SIG-M5 treated with dmso at 0.1 percent for 504 hours (cell line): Measurements from ENCODE around the gene VPS37C.
"Not testable (repeated sequence)": the region's sequence is repeated elsewhere in the genome, so short reads cannot be mapped to it uniquely, and the experiment has no call there.

Experiments used
- DNase-seq: peaks from one replicate; lab custom pipeline; 2025; ENCODE audit not compliant: unreplicated experiment; lab: John Stamatoyannopoulos, UW

VPS37C gene

GRCh38 chr11:61102667-61103571 lies 58.3 kb downstream of the VPS37C start:
- no peak for DNase-seq

DNA sequence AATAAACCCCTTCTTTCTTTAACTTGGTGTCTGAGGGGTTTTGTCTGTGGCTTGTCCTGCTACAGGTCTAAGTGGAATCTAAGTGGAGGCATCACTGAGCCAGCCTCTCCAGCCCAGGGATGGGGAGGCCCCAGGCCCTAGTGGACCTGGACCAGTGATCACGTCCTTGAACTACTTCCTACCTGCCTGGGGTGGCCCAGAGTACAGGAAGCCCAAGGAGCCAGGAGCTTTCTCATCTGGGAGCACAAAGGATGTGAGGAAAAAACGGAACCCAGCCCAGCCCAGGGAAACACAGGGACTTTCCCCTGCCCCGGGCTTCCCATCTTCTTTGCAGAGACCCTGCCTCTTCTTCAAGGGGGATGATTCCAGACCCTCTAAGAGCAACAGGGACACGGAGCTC lies 62.4 kb downstream of the VPS37C start:
- DNase-seq = no peak

- DNase-seq = not testable (repeated sequence)
Observed at GRCh38 chr11:61098261-61098660, 63.0 kb downstream of the VPS37C start.

DNA sequence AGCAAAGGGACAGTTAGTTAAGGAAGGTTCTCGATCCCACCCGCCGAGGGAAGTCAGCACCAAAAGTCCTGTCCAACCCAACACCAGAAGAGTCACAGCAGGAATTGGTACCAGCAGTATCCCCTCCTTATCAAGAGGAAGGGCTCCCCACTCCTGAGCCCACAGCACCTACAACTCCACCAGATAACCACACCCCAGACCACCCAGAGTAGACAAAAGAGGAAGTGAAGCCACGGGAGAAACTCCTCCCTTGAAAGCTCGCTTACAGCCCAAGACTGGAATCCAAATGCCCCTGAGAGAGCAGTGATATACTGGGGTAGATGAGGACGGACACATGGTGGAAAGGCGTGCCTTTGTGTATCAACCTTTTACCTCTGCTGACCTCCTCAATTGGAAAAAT lies 66.2 kb downstream of the VPS37C start:
- DNase-seq = no peak

DNA sequence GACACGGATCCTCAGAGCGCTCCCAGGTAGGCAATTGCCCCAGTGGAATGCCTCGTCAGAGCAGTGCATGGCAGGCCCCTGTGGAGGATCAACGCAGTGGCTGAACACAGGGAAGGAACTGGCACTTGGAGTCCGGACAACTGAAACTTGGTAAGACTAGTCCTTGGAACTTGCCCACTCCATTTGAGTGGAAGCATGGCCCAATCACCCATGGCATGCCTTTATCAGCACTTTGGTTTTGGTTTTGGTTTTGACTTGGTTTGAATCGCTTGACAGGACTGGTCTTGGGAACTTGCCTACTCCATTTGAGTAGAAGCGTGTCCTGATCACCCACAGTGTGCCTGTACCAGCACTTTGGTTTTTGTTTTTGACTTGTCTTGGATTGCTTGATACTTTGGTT lies 67.1 kb downstream of the VPS37C start:
- not testable (repeated sequence) for DNase-seq

DNA sequence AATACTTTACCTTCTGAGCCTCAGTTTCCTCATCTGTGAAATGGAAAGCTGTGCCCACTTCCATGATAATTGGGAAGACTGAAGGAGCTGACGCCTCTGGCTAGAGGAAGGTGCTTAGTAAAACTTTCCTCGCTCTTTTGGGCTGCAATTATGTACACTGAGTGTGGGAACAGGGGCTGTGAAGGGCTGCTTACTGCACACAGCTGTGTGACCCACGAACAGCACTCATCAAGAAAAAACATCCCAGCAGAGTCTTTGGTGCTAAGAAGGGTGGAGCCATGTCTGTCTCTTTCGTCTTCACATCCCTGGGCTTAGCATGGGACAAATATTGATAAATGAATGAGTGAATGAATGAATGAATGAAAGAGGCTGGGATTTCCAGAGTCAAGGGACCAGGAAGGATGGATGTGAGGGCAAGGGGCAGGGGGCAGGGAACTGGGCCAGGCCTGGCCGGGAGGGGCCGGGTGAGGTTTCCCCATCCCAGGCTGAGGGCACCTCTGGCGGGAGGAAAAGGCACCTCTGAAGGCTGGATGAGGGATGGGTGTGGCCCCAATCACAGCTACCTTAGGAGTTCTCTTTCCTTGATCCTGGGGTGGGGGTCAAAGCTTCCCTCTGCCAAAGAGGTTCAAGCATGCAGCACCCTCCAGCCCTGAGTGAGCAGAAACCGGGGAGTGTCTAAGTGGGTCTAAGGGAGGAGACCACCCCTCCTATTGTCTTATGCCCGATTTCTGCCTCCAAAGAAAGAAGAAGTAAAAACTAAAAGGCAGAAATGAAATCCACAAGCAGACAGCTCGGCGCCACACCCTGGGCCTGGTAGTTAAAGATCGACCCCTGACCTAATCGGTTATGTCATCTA lies 68.1 kb downstream of the VPS37C start:
- no peak for DNase-seq

- no peak for DNase-seq
Observed at GRCh38 chr11:61092280-61092766, 68.9 kb downstream of the VPS37C start.

DNA sequence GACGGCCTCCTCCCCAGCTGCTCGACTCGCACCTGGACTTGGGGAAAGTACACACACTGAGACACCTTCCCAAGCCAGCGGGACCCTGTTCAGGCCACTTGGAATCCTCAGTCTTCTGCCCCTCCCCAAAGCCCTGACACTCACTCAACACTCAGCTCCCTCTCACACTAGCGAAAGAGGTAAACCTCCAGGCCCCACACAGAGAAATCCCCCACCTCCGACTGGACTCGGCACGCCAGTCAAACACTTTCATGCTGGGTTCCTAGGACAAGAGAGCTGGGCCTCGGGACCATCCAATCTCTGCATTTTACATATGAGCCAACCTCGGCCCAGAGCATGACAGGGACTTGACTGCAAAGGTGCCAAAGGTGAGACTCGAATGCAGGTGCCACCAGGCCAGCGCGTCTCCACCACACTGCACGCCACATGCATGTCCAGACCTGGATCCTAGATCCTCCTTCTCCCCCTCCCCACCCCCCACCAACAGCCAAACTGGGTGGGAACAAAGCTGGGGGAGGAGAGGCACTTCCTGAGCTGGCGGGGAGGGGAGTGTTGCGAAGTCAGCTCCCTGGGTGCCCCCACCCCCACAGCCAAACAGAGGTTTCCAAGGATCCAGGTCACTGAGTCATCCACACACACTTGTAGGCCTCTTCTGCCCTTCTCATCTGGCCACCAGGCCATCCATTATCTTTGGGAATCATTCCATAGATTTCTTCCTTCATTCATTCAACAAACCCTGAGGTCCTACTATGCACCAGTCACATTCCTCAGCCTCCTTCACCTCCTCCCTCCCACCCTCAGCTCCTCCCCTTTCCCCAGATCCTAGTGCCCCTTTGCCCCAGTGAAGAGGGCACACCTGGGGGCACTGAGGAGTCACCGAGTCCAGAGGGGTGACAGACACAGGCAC lies 69.6 kb downstream of the VPS37C start:
- no peak for DNase-seq

DNA sequence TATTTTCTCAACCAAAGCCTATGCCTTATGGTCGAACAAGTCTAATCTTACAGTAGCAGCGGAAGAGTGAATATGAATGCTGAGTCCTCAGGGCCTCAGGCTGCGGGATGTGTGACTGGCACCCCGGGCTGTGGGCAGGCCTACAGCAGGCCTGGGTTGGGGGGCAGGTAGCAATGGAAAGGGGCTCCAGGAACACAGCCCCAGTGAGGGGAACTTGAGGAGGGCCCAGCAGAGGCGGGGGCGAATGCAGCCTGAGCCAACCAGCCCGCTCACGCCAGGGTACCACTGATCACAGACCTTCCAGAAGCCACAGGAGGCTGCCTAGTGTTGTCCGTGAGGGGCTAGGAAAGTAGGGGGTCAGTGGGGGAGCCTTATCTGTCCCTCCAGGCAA lies 70.2 kb downstream of the VPS37C start:
- DNase-seq = no peak

DNA sequence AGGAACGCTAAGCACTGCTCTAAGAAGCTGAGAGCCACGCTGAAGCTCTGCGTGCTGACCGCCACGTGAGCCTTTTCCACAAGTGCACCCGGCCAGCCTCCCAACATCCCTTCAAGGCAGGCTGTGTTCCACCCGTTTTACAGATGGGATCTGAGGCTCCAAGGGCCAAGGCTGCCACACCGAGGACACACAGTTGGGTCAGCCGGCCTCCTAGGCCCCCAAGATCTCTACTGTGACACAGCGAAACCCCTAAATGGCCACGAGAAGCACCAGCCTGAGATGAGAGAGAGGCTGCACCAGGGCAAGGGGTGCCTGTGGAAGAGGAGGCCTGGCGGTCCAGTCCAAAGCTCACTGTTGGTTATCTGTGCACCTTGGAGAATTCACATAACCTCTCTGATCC lies 70.7 kb downstream of the VPS37C start:
- DNase-seq = no peak

- no peak for DNase-seq
Observed at GRCh38 chr11:61089806-61090491, 71.3 kb downstream of the VPS37C start.

DNA sequence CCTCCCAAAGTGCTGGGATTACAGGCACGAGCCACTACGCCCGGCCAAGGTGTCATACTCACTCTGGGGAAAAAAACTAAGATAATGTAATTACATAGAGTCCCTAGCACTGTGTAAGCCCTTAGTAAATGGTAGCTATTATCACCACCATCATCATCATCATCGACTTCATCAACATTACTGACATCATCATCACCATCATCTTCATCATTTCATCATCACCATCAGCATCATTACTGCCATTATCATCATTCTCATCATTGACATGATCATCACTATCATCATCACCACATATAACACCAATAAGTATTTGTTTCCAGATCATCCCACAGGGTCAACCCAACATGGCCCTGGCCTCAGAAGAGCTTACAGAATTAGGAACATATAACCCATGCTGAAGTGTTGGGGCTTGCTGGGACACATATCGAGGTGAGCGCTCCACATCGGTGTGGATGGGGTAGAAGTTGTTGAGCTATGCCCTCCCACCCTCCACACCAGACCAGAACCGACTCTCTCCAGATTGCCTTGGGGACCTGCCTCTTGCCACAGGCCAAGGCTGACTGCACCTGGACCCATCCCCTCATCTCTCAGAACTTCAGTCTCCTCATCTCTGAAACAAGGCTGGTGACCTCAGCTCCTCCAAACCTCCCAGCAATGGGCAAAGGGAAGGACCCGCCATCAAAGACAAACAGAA lies 73.7 kb downstream of the VPS37C start:
- DNase-seq = no peak

DNA sequence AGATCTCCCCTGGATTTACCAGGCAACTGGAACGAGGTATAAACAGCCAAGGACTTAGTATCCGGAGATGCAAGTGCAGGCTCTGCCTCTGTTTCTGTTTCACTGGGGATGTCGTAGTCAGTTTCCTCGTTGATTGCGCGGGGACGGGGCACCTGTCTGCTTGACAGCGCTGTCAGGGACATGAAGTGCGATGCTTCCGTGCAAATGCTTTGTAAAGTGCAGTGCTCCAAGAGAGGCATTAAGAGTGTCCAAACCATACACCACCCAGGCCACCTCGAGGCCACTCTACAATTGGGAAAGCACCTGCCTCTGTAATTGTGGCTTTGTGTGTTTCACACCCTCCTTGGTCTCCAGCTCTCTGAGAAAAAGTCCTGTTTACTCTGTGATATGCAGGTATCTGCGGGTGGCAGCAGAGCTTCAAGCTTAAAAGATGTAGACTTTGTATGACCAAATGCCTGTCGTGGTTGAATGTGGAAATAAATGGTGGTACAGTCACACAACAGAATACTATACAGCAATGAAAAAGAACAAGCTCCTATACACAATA lies 77.6 kb downstream of the VPS37C start:
- no peak for DNase-seq

DNA sequence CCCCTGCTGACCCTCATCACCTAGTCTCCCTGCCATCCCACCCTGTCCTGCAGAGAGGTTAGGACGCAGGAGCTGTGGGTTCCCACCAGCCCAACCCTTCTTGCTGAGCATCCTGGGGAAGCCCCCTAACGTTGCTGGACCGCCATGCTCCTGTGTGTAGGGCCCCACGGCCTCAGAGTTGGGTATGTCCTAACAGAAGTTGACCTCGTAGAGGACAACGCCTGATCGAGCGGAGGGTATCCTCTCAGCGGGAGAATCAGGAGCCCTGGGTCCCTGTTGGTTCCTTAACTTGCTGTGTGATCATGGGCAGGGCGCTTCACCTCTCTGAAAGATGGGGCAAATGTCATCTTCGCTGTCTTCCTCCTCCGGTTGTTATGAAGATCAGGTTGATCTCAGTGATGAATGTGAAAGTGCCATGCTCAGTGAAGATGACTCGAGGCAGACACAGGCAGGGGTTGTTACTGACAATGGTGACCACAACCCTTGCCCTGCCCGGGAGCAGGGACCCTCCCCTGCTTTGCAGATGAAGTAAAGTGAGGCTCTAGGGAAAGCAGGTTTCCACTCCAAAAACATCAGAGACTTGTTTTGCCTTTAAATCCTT lies 78.2 kb downstream of the VPS37C start:
- no peak for DNase-seq

DNA sequence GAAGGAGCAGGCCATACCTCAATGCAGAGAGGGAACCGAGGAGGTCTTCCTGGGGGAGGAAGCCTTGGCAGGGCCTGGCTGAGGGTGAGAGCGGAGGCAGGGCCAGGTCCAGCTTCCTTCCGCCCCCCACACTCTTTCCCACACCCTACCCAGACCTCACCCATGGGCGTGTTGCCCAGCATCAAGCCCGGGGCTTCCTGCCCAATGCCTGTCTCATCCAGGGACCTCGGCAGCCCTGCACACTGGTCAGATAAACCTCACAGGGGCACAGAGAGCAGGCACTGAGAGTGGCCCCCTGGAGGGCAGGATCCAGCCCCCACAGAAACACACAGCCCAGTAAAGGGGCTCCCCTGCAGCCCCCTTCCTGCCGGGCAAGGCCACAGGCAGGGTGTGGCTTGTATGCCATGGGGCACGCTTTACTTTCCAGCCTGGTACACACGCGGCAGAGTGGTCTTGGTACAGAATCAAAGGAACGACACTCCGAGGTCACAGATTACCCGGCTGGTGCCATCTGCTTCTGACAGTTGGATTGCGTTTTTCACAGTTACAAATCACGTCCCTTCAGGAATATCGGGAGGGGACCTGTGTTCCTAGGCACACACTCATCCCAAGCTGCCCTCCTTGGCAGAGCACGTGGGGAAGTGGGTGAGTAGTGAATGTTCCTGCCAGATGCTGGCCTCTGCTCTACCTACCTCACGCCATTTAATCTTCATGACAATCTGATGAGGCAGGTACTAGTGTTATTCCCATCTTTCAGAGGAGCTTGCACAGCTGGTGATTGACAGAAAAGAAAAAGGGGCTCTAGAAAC lies 79.0 kb downstream of the VPS37C start:
- DNase-seq = no peak

DNA sequence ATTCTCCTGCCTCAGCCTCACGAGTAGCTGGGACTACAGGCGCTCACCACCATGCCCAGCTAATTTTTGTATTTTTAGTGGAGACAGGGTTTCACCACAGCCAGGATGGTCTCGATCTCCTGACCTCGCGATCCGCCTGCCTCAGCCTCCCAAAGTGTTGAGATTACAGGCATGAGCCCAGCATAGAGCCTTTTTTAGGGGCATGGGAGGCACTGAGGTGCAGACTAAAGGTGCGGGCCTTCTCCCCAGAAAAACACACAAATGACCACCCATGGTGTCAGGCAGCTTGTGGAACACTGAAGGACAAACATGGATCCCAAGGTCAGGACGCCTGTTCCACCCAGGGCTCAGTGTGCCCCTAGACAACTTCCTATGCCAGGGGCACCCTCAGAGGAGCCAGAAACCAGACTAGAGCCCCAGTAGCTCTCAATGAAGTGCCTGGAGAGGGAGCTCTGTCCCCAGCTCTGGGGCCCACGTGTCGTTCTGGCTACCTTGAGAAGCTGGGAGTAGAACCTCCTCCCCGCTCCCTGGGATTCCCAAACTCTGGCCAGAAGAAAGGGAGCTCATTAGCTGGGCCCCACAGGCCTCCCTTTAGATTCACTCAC lies 80.1 kb downstream of the VPS37C start:
- no peak for DNase-seq

GRCh38 chr11:61080526-61080925 lies 80.7 kb downstream of the VPS37C start:
- DNase-seq = no peak
